H1 (cell line): Measurements from ENCODE around the gene CYBA. TPM values are rescaled to one million over a fixed set of nuclear protein-coding genes. Genes with fewer than 3 reads are reported as not detected.

Experiments
- ATF2 ChIP-seq: IDR thresholded peaks from 2 replicates; pipeline ENCODE4 v1.6.1; 2012; ENCODE audit warnings: low read length, inconsistent platforms
- BACH1 ChIP-seq: IDR thresholded peaks from 2 replicates; pipeline ENCODE4 v1.6.1; 2012; ENCODE audit warnings: low read length, improper control_type of control experiment
- BRCA1 ChIP-seq: IDR thresholded peaks from 2 replicates; pipeline ENCODE4 v1.6.1; 2012; ENCODE audit warnings: low read depth, low read length, improper control_type of control experiment
- CHD7 ChIP-seq: fragments of 300-600 bp; sonication (generic); IDR thresholded peaks from 2 replicates; pipeline ENCODE4 v1.7.1; 2012; ENCODE audit warnings: low read length, moderate library complexity, mild to moderate bottlenecking, inconsistent platforms; ENCODE audit not compliant: insufficient replicate concordance
- EZH2 ChIP-seq: fragments of 200-600 bp; sonication (generic); IDR thresholded peaks from 2 replicates; pipeline ENCODE4 v1.7.1; 2012; ENCODE audit warnings: low read depth, mild to moderate bottlenecking, moderate library complexity, low read length, inconsistent platforms; ENCODE audit not compliant: severe bottlenecking
- NRF1 ChIP-seq: IDR thresholded peaks from 2 replicates; pipeline ENCODE4 v1.6.1; 2011; ENCODE audit warnings: mild to moderate bottlenecking, low read depth, low read length, improper control_type of control experiment
- RBBP5 ChIP-seq: IDR thresholded peaks from 2 replicates; pipeline ENCODE4 v1.7.1; 2012; ENCODE audit warnings: low read depth, mild to moderate bottlenecking, inconsistent platforms, low read length, moderate library complexity, borderline replicate concordance
- SP1 ChIP-seq: IDR thresholded peaks from 2 replicates; pipeline ENCODE4 v1.6.1; 2011; ENCODE audit warnings: low read depth, low read length
- YY1 ChIP-seq: IDR thresholded peaks from 2 replicates; pipeline ENCODE4 v1.6.1; 2011; ENCODE audit warnings: low read depth, mild to moderate bottlenecking, low read length
- polyA plus RNA-seq, 7 experiments: library from polyadenylated mRNA; depleted of rRNA in 3 of 7; stranded (reverse) in 5 of 7; unstranded in 2 of 7; fragments of >200 nt in 5 of 7; fragments of 200-250 nt in 2 of 7; gene quantifications; 1 replicate in 5 of 7; 2 replicates in 1 of 7; 4 replicates in 1 of 7; pipeline versions ENCODE4 v1.2.1 to v1.2.3, GENCODE V29; 2011 to 2013; ENCODE audit warnings: missing spikeins in 2 of 7, mixed read lengths in 2 of 7
- total RNA-seq: library from RNA; stranded (reverse); fragmentation: NEBNext Ultra II Directional; extraction: Animal tissue kit (Norgen Biotek cat#: 25700); gene quantifications from 2 replicates; pipeline ENCODE4 v1.2.1, GENCODE V29; 2021

The CYBA gene
- total and polyA plus RNA-seq, 2 of the 8 experiments (the other 6 are each of a cell fraction or from before 2014, with no cell fraction given) = 136 to 254 TPM

GRCh38 chr16:88614818-88615580, 35.9 kb downstream of the CYBA start (continued):
- TF ChIP-seq CHD7 = no peak
- TF ChIP-seq ATF2 = no peak
- TF ChIP-seq RBBP5 = no peak
- TF ChIP-seq EZH2 = no peak
- TF ChIP-seq BRCA1 = no peak
- no peak for TF ChIP-seq YY1
- TF ChIP-seq BACH1 = no peak
- TF ChIP-seq SP1 = no peak
- TF ChIP-seq NRF1 = no peak
